ENCODE results near the gene KCNA3. TPM values are rescaled to one million over a fixed set of nuclear protein-coding genes. Genes with fewer than 3 reads are reported as not detected.

KCNA3 gene
- total RNA-seq, 1 experiment from 2014 or later, result 1.2 TPM

GRCh38 chr1:110637475-110637874, 37.3 kb downstream of the KCNA3 start:
- Mint-ChIP-seq H3K27ac (no peak overlapping the region), H3K4me1 (no peaks in the 10 kb centered on the region), H3K9me3 (no peaks in the 10 kb centered on the region), H3K4me3 (no peak overlapping the region), H3K36me3 (no peaks in the 10 kb centered on the region), H3K27me3 (ENCODE audit: low read depth) (peaks cover 7% of the 10 kb centered on the region; the same call in 1 of the 2 replicates)
- no peak for TF ChIP-seq GABPB1 (CRISPR knock-in tag; IDR thresholded peaks at IDR 0.05)
- TF ChIP-seq, protein P1, sequence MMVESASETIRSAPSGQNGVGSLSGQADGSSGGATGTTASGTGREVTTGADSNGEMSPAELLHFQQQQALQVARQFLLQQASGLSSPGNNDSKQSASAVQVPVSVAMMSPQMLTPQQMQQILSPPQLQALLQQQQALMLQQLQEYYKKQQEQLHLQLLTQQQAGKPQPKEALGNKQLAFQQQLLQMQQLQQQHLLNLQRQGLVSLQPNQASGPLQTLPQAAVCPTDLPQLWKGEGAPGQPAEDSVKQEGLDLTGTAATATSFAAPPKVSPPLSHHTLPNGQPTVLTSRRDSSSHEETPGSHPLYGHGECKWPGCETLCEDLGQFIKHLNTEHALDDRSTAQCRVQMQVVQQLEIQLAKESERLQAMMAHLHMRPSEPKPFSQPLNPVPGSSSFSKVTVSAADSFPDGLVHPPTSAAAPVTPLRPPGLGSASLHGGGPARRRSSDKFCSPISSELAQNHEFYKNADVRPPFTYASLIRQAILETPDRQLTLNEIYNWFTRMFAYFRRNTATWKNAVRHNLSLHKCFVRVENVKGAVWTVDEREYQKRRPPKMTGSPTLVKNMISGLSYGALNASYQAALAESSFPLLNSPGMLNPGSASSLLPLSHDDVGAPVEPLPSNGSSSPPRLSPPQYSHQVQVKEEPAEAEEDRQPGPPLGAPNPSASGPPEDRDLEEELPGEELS (CRISPR knock-in tag; IDR thresholded peaks at IDR 0.05), result no peak
- no peak for TF ChIP-seq RORB (CRISPR knock-in tag; IDR thresholded peaks at IDR 0.05)
- no peak for TF ChIP-seq GTF2I (CRISPR knock-in tag; conservative IDR thresholded peaks at IDR 0.05)
- ATAC-seq, result peak; percentile 69
- DNase-seq (ENCODE audit: low spot score), result no peak
- CTCF ChIA-PET, result interaction anchor here (0.8 to 5.6 kb wide), 7 partner anchors 18 to 146 kb away, joined by 3 to 58 read pairs (median 5); no protein-coding TSS in a partner anchor
- POLR2A ChIA-PET, result no interaction called here

DNA sequence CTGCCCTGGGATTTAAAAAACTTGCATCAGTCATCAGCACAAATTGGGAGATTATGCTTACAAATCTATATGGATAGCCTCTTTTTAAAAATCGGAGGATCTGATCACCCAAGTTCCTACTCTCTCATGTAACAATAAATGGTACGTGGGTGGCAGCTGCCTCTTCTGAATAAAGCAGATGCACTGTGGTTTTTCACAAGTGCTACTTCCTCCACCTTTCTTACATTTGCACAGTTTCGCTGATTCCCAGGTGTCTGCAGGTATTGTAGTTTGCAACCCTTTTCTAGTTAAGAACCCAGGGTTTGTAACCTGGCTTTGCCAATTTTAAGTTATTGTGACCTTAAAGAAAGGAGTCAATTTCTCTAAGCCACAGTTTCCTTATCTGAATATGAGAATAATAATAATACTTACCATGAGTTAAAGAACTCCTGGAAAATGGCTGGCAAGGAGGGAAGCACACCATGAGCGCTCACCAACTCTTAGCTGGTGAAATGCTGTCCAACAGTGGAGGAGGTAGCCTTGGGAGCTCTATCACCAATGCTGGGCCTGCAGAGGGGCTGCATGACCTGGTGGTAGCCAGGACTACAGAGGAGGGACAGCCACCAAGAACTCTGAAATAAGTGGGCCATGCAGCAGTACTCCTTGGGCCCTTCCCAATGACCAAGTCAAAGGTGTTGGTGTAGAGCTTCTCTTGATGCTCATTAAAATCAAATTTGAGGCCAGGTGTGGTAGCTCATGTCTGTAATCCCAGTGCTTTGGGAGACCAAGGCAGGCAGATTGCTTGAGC, 38.4 kb downstream of the KCNA3 start:
- H3K9me3 Mint-ChIP-seq, result no peaks in the 10 kb centered on the region
- CTCF ChIA-PET, result interaction anchor here (0.6 to 5.6 kb wide), 8 partner anchors 17 to 193 kb away, joined by 3 to 58 read pairs (median 5); no protein-coding TSS in a partner anchor
- TF ChIP-seq NR1H2 (CRISPR knock-in tag; IDR thresholded peaks at IDR 0.05), result no peak
- TF ChIP-seq, protein P2, sequence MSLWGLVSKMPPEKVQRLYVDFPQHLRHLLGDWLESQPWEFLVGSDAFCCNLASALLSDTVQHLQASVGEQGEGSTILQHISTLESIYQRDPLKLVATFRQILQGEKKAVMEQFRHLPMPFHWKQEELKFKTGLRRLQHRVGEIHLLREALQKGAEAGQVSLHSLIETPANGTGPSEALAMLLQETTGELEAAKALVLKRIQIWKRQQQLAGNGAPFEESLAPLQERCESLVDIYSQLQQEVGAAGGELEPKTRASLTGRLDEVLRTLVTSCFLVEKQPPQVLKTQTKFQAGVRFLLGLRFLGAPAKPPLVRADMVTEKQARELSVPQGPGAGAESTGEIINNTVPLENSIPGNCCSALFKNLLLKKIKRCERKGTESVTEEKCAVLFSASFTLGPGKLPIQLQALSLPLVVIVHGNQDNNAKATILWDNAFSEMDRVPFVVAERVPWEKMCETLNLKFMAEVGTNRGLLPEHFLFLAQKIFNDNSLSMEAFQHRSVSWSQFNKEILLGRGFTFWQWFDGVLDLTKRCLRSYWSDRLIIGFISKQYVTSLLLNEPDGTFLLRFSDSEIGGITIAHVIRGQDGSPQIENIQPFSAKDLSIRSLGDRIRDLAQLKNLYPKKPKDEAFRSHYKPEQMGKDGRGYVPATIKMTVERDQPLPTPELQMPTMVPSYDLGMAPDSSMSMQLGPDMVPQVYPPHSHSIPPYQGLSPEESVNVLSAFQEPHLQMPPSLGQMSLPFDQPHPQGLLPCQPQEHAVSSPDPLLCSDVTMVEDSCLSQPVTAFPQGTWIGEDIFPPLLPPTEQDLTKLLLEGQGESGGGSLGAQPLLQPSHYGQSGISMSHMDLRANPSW (CRISPR knock-in tag; conservative IDR thresholded peaks at IDR 0.05; ENCODE audit: low read depth), result no peak
- no peak for TF ChIP-seq E2F1 (CRISPR knock-in tag; IDR thresholded peaks at IDR 0.05)
- TF ChIP-seq, protein P3, sequence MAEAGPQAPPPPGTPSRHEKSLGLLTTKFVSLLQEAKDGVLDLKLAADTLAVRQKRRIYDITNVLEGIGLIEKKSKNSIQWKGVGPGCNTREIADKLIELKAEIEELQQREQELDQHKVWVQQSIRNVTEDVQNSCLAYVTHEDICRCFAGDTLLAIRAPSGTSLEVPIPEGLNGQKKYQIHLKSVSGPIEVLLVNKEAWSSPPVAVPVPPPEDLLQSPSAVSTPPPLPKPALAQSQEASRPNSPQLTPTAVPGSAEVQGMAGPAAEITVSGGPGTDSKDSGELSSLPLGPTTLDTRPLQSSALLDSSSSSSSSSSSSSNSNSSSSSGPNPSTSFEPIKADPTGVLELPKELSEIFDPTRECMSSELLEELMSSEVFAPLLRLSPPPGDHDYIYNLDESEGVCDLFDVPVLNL (CRISPR knock-in tag; IDR thresholded peaks at IDR 0.05; ENCODE audit: borderline replicate concordance, low read depth), result no peak
- TF ChIP-seq, protein P4, sequence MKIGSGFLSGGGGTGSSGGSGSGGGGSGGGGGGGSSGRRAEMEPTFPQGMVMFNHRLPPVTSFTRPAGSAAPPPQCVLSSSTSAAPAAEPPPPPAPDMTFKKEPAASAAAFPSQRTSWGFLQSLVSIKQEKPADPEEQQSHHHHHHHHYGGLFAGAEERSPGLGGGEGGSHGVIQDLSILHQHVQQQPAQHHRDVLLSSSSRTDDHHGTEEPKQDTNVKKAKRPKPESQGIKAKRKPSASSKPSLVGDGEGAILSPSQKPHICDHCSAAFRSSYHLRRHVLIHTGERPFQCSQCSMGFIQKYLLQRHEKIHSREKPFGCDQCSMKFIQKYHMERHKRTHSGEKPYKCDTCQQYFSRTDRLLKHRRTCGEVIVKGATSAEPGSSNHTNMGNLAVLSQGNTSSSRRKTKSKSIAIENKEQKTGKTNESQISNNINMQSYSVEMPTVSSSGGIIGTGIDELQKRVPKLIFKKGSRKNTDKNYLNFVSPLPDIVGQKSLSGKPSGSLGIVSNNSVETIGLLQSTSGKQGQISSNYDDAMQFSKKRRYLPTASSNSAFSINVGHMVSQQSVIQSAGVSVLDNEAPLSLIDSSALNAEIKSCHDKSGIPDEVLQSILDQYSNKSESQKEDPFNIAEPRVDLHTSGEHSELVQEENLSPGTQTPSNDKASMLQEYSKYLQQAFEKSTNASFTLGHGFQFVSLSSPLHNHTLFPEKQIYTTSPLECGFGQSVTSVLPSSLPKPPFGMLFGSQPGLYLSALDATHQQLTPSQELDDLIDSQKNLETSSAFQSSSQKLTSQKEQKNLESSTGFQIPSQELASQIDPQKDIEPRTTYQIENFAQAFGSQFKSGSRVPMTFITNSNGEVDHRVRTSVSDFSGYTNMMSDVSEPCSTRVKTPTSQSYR (CRISPR knock-in tag; IDR thresholded peaks at IDR 0.05), result no peak
- TF ChIP-seq, protein P5, sequence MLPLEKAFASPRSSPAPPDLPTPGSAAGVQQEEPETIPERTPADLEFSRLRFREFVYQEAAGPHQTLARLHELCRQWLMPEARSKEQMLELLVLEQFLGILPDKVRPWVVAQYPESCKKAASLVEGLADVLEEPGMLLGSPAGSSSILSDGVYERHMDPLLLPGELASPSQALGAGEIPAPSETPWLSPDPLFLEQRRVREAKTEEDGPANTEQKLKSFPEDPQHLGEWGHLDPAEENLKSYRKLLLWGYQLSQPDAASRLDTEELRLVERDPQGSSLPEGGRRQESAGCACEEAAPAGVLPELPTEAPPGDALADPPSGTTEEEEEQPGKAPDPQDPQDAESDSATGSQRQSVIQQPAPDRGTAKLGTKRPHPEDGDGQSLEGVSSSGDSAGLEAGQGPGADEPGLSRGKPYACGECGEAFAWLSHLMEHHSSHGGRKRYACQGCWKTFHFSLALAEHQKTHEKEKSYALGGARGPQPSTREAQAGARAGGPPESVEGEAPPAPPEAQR (CRISPR knock-in tag; IDR thresholded peaks at IDR 0.05), result no peak
- no peak for TF ChIP-seq CBFB (CRISPR knock-in tag; IDR thresholded peaks at IDR 0.05; ENCODE audit: low read depth)
- TF ChIP-seq, protein P6, sequence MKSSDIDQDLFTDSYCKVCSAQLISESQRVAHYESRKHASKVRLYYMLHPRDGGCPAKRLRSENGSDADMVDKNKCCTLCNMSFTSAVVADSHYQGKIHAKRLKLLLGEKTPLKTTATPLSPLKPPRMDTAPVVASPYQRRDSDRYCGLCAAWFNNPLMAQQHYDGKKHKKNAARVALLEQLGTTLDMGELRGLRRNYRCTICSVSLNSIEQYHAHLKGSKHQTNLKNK (CRISPR knock-in tag; IDR thresholded peaks at IDR 0.05), result no peak
- no peak for TF ChIP-seq OVOL2 (CRISPR knock-in tag; IDR thresholded peaks at IDR 0.05; ENCODE audit: borderline replicate concordance)
- no peak for TF ChIP-seq SMAD3 (CRISPR knock-in tag; IDR thresholded peaks at IDR 0.05; ENCODE audit: borderline replicate concordance)
- no peak for TF ChIP-seq CREB1 (CRISPR knock-in tag; IDR thresholded peaks at IDR 0.05)
- TF ChIP-seq, protein P7, sequence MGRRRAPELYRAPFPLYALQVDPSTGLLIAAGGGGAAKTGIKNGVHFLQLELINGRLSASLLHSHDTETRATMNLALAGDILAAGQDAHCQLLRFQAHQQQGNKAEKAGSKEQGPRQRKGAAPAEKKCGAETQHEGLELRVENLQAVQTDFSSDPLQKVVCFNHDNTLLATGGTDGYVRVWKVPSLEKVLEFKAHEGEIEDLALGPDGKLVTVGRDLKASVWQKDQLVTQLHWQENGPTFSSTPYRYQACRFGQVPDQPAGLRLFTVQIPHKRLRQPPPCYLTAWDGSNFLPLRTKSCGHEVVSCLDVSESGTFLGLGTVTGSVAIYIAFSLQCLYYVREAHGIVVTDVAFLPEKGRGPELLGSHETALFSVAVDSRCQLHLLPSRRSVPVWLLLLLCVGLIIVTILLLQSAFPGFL (CRISPR knock-in tag; IDR thresholded peaks at IDR 0.05; ENCODE audit: borderline replicate concordance), result no peak
- TF ChIP-seq ERG (CRISPR knock-in tag; IDR thresholded peaks at IDR 0.05), result no peak

More for the DNA sequence above, 38.4 kb downstream of the KCNA3 start:
- DNase-seq (ENCODE audit: low spot score) (no peak), ATAC-seq (no peak)
- no peaks in the 10 kb centered on the region for H3K36me3 Mint-ChIP-seq
- no peak overlapping the region for H3K4me3 Mint-ChIP-seq
- H3K27ac Mint-ChIP-seq, result no peak overlapping the region
- POLR2A ChIA-PET, result no interaction called here
- no peaks in the 10 kb centered on the region for H3K4me1 Mint-ChIP-seq
- peaks cover 6% of the 10 kb centered on the region; the same call in 1 of the 2 replicates for H3K27me3 Mint-ChIP-seq (ENCODE audit: low read depth)
